Measurements from ENCODE around the gene TEKT5.

DNA sequence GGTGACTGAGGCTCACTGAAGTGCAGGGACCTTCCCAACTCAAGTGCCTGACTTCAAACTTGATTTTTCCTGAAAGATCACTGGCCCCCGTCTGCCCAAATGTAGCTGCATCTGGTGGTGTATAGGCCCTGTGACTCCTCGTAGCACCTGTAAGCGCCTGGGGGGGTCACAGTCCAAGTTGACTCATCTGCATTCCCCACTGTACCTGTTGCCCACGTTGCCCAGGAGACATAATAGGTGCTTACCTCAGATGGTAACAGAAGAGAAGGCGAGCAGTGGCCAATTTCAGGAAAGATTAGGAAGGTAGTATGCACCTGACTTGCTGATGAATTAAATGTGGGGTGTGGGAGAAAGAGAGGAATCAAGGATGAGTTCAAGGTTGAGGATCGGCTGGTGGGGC is 70.2 kb downstream of the TEKT5 start:
- TF ChIP-seq, protein P1, sequence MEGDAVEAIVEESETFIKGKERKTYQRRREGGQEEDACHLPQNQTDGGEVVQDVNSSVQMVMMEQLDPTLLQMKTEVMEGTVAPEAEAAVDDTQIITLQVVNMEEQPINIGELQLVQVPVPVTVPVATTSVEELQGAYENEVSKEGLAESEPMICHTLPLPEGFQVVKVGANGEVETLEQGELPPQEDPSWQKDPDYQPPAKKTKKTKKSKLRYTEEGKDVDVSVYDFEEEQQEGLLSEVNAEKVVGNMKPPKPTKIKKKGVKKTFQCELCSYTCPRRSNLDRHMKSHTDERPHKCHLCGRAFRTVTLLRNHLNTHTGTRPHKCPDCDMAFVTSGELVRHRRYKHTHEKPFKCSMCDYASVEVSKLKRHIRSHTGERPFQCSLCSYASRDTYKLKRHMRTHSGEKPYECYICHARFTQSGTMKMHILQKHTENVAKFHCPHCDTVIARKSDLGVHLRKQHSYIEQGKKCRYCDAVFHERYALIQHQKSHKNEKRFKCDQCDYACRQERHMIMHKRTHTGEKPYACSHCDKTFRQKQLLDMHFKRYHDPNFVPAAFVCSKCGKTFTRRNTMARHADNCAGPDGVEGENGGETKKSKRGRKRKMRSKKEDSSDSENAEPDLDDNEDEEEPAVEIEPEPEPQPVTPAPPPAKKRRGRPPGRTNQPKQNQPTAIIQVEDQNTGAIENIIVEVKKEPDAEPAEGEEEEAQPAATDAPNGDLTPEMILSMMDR (IDR thresholded peaks at IDR 0.05), result no peak
- TF ChIP-seq, protein P2, sequence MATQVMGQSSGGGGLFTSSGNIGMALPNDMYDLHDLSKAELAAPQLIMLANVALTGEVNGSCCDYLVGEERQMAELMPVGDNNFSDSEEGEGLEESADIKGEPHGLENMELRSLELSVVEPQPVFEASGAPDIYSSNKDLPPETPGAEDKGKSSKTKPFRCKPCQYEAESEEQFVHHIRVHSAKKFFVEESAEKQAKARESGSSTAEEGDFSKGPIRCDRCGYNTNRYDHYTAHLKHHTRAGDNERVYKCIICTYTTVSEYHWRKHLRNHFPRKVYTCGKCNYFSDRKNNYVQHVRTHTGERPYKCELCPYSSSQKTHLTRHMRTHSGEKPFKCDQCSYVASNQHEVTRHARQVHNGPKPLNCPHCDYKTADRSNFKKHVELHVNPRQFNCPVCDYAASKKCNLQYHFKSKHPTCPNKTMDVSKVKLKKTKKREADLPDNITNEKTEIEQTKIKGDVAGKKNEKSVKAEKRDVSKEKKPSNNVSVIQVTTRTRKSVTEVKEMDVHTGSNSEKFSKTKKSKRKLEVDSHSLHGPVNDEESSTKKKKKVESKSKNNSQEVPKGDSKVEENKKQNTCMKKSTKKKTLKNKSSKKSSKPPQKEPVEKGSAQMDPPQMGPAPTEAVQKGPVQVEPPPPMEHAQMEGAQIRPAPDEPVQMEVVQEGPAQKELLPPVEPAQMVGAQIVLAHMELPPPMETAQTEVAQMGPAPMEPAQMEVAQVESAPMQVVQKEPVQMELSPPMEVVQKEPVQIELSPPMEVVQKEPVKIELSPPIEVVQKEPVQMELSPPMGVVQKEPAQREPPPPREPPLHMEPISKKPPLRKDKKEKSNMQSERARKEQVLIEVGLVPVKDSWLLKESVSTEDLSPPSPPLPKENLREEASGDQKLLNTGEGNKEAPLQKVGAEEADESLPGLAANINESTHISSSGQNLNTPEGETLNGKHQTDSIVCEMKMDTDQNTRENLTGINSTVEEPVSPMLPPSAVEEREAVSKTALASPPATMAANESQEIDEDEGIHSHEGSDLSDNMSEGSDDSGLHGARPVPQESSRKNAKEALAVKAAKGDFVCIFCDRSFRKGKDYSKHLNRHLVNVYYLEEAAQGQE (IDR thresholded peaks at IDR 0.05; ENCODE audit: insufficient read depth in 1 of 2, low read depth in 2 of 2, low read length in 1 of 2), result no peak
- TF ChIP-seq POLR2AphosphoS5 (IDR thresholded peaks at IDR 0.05; ENCODE audit: low read depth, low read length) (no peak), TCF7L2 (IDR thresholded peaks at IDR 0.05; ENCODE audit: low read depth, low read length) (no peak)
